ENCODE measurements around the gene ECSIT. TPM values are rescaled to one million over a fixed set of nuclear protein-coding genes. Genes with fewer than 3 reads are reported as not detected.
"Not testable (repeated sequence)": the region's sequence is repeated elsewhere in the genome, so short reads cannot be mapped to it uniquely, and the experiment has no call there.

Gene ECSIT
- total RNA-seq, 2 experiments from 2014 or later: 27.2 to 27.4 TPM

DNA sequence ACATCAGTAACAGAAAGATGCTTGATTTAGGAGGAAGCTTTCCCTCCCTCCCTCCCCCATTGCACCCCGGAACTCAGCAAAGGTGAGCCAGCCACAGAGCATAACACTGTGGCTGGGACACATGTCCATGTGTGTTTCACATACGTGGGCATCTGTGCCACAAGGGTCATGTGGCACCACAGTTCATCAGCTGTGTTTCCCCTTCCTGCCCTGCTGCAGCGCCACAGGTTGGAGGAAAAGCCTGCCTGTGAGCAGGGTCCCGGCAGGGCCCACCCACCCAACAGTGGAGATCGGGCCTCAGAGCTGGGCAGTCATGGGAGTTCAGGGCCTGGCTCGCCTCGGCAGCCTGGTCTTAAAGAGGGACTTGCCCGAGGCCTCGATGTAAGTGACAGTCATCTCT is 45.8 kb upstream of the ECSIT start:
- Histone ChIP-seq H3K36me3 (ENCODE audit: insufficient read depth, low read length) (peaks cover 13% of the 10 kb centered on the region), H3K27me3 (ENCODE audit: control insufficient read depth in 1 of 2, insufficient read depth in 2 of 2, low read length in 2 of 2) (no peaks in the 10 kb centered on the region), H3K27ac (ENCODE audit: low read depth in 1 of 2, low read length in 2 of 2) (no peak overlapping the region), H3K9me3 (ENCODE audit: control insufficient read depth in 1 of 2, insufficient read depth in 1 of 2, low read length in 2 of 2) (no peaks in the 10 kb centered on the region), H3K4me3 (ENCODE audit: low read length) (no peak overlapping the region), H3K4me1 (ENCODE audit: insufficient read depth, low read length) (peaks cover 20% of the 10 kb centered on the region)
- Mint-ChIP-seq H3K4me1 (ENCODE audit: low read depth) (peaks cover 7% of the 10 kb centered on the region), H3K4me3 (no peak overlapping the region), H3K27me3 (no peaks in the 10 kb centered on the region), H3K27ac (no peak overlapping the region), H3K36me3 (ENCODE audit: low read depth) (peaks cover 11% of the 10 kb centered on the region), H3K9me3 (no peaks in the 10 kb centered on the region)
- ATAC-seq (ENCODE audit: poor library complexity): no peak
- POLR2A ChIA-PET: no interaction called here
- TF ChIP-seq, protein P1, sequence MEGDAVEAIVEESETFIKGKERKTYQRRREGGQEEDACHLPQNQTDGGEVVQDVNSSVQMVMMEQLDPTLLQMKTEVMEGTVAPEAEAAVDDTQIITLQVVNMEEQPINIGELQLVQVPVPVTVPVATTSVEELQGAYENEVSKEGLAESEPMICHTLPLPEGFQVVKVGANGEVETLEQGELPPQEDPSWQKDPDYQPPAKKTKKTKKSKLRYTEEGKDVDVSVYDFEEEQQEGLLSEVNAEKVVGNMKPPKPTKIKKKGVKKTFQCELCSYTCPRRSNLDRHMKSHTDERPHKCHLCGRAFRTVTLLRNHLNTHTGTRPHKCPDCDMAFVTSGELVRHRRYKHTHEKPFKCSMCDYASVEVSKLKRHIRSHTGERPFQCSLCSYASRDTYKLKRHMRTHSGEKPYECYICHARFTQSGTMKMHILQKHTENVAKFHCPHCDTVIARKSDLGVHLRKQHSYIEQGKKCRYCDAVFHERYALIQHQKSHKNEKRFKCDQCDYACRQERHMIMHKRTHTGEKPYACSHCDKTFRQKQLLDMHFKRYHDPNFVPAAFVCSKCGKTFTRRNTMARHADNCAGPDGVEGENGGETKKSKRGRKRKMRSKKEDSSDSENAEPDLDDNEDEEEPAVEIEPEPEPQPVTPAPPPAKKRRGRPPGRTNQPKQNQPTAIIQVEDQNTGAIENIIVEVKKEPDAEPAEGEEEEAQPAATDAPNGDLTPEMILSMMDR (IDR thresholded peaks at IDR 0.05): no peak
- intact Hi-C loops (cut with DNase I, micrococcal nuclease): no loop called here
- DNase-seq: no peak
- CTCF ChIA-PET: no interaction called here

DNA sequence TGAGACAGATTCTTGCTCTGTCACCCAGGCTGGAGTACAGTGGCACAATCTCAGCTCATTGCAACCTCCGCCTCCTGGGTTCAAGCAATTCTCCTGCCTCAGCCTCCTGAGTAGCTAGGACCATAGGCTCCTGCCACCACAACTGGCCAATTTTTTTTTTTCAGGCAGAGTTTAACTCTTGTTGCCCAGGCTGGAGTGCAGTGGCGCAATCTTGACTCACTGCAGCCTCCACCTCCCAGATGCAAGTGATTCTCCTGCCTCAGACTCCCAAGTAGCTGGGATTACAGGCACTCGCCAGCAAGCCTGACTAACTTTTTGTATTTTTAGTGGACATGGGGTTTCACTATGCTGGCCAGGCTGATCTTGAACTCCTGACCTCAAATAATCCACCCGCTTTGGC is 44.8 kb upstream of the ECSIT start:
- peaks cover 15% of the 10 kb centered on the region for H3K4me1 ChIP-seq (ENCODE audit: insufficient read depth, low read length)
- H3K36me3 Mint-ChIP-seq (ENCODE audit: low read depth): peaks cover 11% of the 10 kb centered on the region
- POLR2A ChIA-PET; H3K4me3 ChIP-seq (ENCODE audit: low read length); H3K9me3 ChIP-seq (ENCODE audit: control insufficient read depth in 1 of 2, insufficient read depth in 1 of 2, low read length in 2 of 2); H3K27ac ChIP-seq (ENCODE audit: low read depth in 1 of 2, low read length in 2 of 2); H3K9me3 Mint-ChIP-seq; H3K27me3 ChIP-seq (ENCODE audit: control insufficient read depth in 1 of 2, insufficient read depth in 2 of 2, low read length in 2 of 2); H3K4me3 Mint-ChIP-seq; H3K4me1 Mint-ChIP-seq (ENCODE audit: low read depth); intact Hi-C loops (cut with DNase I, micrococcal nuclease); H3K27me3 Mint-ChIP-seq; DNase-seq; ATAC-seq (ENCODE audit: poor library complexity); H3K27ac Mint-ChIP-seq; CTCF ChIA-PET: not testable (repeated sequence)
- peaks cover 13% of the 10 kb centered on the region for H3K36me3 ChIP-seq (ENCODE audit: insufficient read depth, low read length)

DNA sequence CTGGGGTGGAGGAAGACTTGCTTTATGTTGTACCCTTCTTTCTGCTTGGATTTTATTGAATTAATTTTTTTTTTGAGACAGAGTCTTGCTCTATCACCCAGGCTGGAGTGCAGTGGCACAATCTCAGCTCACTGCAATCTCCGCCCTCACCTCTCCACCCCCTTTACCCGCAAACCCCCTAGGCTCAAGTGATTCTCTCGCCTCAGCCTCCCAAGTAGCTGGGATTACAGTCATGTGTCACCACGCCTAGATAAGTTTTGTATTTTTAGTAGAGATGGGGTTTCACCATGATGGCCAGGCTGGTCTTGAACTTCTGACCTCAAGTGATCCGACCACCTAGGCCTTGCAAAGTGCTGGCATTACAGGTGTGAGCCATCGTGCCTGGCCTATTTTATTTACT is 44.4 kb upstream of the ECSIT start:
- H3K27ac ChIP-seq (ENCODE audit: low read depth in 1 of 2, low read length in 2 of 2); H3K27ac Mint-ChIP-seq; DNase-seq; H3K27me3 Mint-ChIP-seq; H3K4me3 ChIP-seq (ENCODE audit: low read length); ATAC-seq (ENCODE audit: poor library complexity); H3K9me3 Mint-ChIP-seq; H3K4me3 Mint-ChIP-seq; CTCF ChIA-PET; H3K9me3 ChIP-seq (ENCODE audit: control insufficient read depth in 1 of 2, insufficient read depth in 1 of 2, low read length in 2 of 2); intact Hi-C loops (cut with DNase I, micrococcal nuclease); H3K4me1 Mint-ChIP-seq (ENCODE audit: low read depth); H3K27me3 ChIP-seq (ENCODE audit: control insufficient read depth in 1 of 2, insufficient read depth in 2 of 2, low read length in 2 of 2); POLR2A ChIA-PET: not testable (repeated sequence)
- H3K36me3 Mint-ChIP-seq (ENCODE audit: low read depth): peaks cover 11% of the 10 kb centered on the region
- Histone ChIP-seq H3K4me1 (ENCODE audit: insufficient read depth, low read length) (peaks cover 11% of the 10 kb centered on the region), H3K36me3 (ENCODE audit: insufficient read depth, low read length) (peaks cover 13% of the 10 kb centered on the region)

DNA sequence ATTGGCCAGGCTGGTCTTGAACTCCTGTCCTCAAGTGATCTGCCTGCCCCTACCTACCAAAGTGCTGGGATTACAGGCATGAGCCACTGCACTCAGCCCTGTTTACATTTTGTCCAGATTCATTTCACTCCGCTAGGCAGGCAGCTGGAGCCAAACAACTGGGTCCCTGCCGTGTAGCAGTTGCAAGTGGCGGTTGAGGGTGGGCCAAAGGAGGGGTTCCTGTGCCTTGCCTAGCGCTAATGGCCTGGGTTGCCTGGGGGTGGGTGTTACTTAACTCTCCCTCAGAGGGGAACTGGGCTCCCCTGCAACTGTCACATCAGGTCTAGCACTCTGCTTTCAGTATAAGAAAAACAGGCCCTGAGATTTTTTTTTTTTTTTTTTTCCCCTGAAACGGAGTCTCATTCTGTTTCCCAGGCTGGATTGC is 41.1 kb upstream of the ECSIT start:
- Mint-ChIP-seq H3K4me3 (no peak overlapping the region), H3K27me3 (no peaks in the 10 kb centered on the region), H3K27ac (no peak overlapping the region), H3K4me1 (ENCODE audit: low read depth) (no peaks in the 10 kb centered on the region), H3K36me3 (ENCODE audit: low read depth) (no peaks in the 10 kb centered on the region), H3K9me3 (no peaks in the 10 kb centered on the region)
- H3K9me3 ChIP-seq (ENCODE audit: control insufficient read depth in 1 of 2, insufficient read depth in 1 of 2, low read length in 2 of 2): no peaks in the 10 kb centered on the region
- no peaks in the 10 kb centered on the region for H3K36me3 ChIP-seq (ENCODE audit: insufficient read depth, low read length)
- peaks cover 4% of the 10 kb centered on the region for H3K4me1 ChIP-seq (ENCODE audit: insufficient read depth, low read length)
- ATAC-seq (ENCODE audit: poor library complexity) (no peak), DNase-seq (no peak)
- H3K27ac ChIP-seq (ENCODE audit: low read depth in 1 of 2, low read length in 2 of 2): no peak overlapping the region
- H3K4me3 ChIP-seq (ENCODE audit: low read length): no peak overlapping the region
- no peaks in the 10 kb centered on the region for H3K27me3 ChIP-seq (ENCODE audit: control insufficient read depth in 1 of 2, insufficient read depth in 2 of 2, low read length in 2 of 2)
- ChIA-PET CTCF (no interaction called here), POLR2A (no interaction called here)
- TF ChIP-seq, protein P1 (IDR thresholded peaks at IDR 0.05): no peak
- intact Hi-C loops (cut with DNase I, micrococcal nuclease): no loop called here
